WERI-Rb-1 (cell line): ENCODE results near the gene RABGEF1.
"Not testable (repeated sequence)": the region's sequence is repeated elsewhere in the genome, so short reads cannot be mapped to it uniquely, and the experiment has no call there.

Experiments used
- DNase-seq: peaks from one replicate; pipeline ENCODE4 v3.0.0-alpha.2; 2020
- H3K27ac ChIP-seq: fragments of 250-450 bp; sonication (Bioruptor Pico); 2 replicates; pipeline ENCODE4 v1.5.1; 2020; ENCODE audit warnings: mild to moderate bottlenecking, moderate library complexity
- H3K27me3 ChIP-seq: fragments of 250-450 bp; sonication (Bioruptor Pico); 2 replicates; pipeline ENCODE4 v1.5.1; 2021; ENCODE audit warnings: mild to moderate bottlenecking, low read depth, moderate library complexity; ENCODE audit not compliant: insufficient read depth, severe bottlenecking
- H3K36me3 ChIP-seq: fragments of 250-450 bp; sonication (Bioruptor Pico); 2 replicates; pipeline ENCODE4 v1.5.1; 2020; ENCODE audit warnings: mild to moderate bottlenecking, moderate library complexity
- H3K4me3 ChIP-seq: 2 replicates; pipeline ENCODE4 v1.5.1; 2011; ENCODE audit warnings: low read depth, mild to moderate bottlenecking, control low read depth, low read length
- H3K9me3 ChIP-seq: fragments of 250-450 bp; sonication (Bioruptor Pico); 2 replicates; pipeline ENCODE4 v1.5.1; 2021; ENCODE audit warnings: mild to moderate bottlenecking, moderate library complexity; ENCODE audit not compliant: severe bottlenecking
- CTCF ChIP-seq: IDR thresholded peaks from 2 replicates; pipeline ENCODE4 v1.5.1; 2011; ENCODE audit warnings: low read depth, mild to moderate bottlenecking, control low read depth, inconsistent platforms, low read length

RABGEF1 gene

DNA sequence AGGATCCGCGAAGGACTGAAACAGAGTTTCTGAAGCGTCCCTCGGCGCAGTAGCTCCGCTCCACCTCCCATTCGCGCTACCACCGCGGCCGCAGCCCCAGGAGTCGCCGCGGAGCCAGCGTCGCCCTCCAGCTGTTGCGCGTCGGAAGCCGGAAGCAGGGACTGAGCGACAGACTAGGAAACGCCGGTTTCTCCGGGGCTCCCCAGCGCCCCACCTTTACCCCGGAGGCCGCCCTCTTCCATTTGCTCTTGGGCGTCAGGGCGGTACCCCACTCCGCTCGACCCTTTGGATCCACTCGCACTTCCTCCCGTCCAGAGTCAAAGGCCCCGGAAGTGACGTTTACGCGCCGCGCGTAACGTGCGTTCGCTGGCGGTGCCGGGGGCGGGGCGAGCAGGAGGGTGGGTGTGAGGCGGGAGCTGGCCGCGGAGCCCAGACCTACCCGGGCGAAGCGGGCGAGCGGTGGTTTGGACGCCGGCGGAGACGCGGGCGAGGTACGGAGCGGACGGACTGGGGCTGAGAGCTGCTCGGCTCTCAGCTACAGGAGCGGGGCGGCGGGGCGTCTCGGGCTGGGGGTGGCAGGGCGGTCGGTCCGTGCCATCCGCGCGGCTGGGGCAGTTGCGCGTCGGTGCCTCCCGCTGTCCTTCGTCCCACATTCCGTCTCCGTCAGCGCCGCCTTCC lies at the start of gene RABGEF1:
TSS of gene RABGEF1 (plus strand) at position 432 of the 678 bp plus-strand sequence. CDS start 31,167 bp downstream, outside the sequence.
- Histone ChIP-seq H3K27ac (peak within 1 kb of the TSS; percentile 74), H3K27me3 (no peaks in the 10 kb centered on the region), H3K4me3 (peak within 1 kb of the TSS; percentile 73), H3K36me3 (peaks cover 2% of the 10 kb centered on the region; the same call in 1 of the 2 replicates), H3K9me3 (peaks cover 3% of the 10 kb centered on the region)
- no peak for TF ChIP-seq CTCF
- peak; percentile 97 for DNase-seq

DNA sequence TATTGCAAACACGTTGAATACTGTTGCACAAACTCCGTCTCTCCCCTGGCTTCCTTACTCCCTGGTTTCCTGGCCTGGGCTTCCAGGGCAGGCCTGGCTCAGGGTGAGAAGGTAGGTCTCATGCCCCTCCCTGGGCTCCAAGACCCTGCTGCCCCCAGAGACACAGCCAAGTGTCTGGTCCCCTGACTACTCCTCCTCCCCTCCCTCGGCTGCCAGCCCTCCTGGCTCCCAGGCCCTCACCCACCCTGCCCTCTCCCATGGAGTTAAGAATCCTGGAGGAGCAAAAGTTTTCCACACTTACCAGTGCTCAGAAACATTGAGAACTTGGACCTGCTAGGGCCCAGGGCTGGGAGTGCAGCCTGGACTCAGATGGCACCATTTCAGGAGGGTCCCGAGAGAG lies 47.2 kb upstream of the RABGEF1 start:
- H3K4me3 ChIP-seq: no peak overlapping the region
- H3K36me3 ChIP-seq: no peaks in the 10 kb centered on the region
- no peak for TF ChIP-seq CTCF
- no peaks in the 10 kb centered on the region for H3K27me3 ChIP-seq
- DNase-seq: no peak
- no peak overlapping the region for H3K27ac ChIP-seq
- H3K9me3 ChIP-seq: no peaks in the 10 kb centered on the region

GRCh38 chr7:66694286-66694685 lies 46.2 kb upstream of the RABGEF1 start:
- no peaks in the 10 kb centered on the region for H3K9me3 ChIP-seq
- no peak for TF ChIP-seq CTCF
- no peak for DNase-seq
- no peak overlapping the region for H3K27ac ChIP-seq
- H3K27me3 ChIP-seq: no peaks in the 10 kb centered on the region
- no peak overlapping the region for H3K4me3 ChIP-seq
- H3K36me3 ChIP-seq: no peaks in the 10 kb centered on the region

GRCh38 chr7:66695417-66695816 lies 45.1 kb upstream of the RABGEF1 start:
- not testable (repeated sequence) for H3K27ac ChIP-seq, H3K36me3 ChIP-seq, DNase-seq, H3K9me3 ChIP-seq, H3K27me3 ChIP-seq, H3K4me3 ChIP-seq

DNA sequence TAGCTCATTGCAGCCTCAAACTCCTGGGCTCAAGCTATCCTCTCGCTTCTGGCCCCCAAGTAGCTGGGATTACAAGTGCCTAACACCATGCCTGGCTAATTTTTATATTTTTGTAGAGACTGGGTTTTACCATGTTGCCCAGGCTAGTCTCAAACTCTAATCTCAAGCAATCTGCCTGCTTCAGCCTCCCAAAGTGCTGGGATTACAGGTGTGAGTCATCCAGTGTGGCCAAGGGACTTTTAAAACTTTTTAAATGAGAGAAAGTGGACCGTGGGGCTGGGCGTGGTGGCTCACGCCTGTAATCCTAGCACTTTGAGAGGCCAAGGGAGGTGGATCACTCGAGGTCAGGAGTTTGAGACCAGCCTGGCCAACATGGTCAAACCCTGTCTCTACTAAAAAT lies 44.4 kb upstream of the RABGEF1 start:
- not testable (repeated sequence) for H3K27ac ChIP-seq, H3K27me3 ChIP-seq, H3K9me3 ChIP-seq, H3K4me3 ChIP-seq, DNase-seq, H3K36me3 ChIP-seq

- no peaks in the 10 kb centered on the region for H3K9me3 ChIP-seq
- peak; percentile 33 for DNase-seq
- TF ChIP-seq CTCF: no peak
Measured at GRCh38 chr7:66696774-66697191, 43.8 kb upstream of the RABGEF1 start.

More at GRCh38 chr7:66696774-66697191, 43.8 kb upstream of the RABGEF1 start:
- Histone ChIP-seq H3K27ac (peak overlapping the region; percentile 37; the same call in 1 of the 2 replicates), H3K4me3 (no peak overlapping the region), H3K27me3 (no peaks in the 10 kb centered on the region), H3K36me3 (no peaks in the 10 kb centered on the region)
